ENCODE data around the gene MCC.

DNA sequence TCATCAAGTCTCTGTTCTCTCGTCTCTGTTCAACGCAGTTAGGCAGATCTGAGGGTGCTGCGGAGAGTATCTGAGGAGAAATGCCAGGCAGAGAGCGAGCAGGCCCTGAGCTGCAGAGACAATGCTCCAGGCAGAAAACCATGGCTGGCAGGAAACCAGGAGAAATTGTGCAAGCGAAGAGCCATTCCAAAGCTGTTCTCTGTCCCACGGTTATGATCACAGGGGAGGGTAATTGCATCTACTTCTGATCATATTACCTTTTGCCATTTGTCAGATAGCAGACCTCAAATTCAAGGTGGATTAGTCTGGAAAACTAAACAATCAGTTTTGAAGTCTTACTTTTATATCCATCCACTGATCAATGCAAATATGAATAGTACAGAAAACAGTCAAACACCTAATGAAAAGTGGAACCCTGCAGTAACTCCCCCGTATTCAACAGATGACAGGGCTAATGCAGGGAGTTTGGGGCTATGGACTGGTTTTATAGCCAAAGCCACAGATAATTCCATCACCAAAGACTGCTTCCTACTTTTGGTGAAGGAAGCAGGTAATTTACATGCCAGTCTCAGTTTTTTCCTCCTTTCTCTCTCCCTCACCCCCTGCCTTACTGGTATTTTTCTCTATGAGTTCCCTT, 283.6 kb downstream of the MCC start:
- TF ChIP-seq BHLHE40 (IDR thresholded peaks at IDR 0.05; ENCODE audit: low read depth, low read length) (no peak), CBX2 (IDR thresholded peaks at IDR 0.05; ENCODE audit: borderline replicate concordance, low read depth) (no peak), EHF (CRISPR knock-in tag; IDR thresholded peaks at IDR 0.05) (no peak)

Data from A549 (cell line).